ENCODE data around the gene GPR173. TPM values are rescaled to one million over a fixed set of nuclear protein-coding genes. Genes with fewer than 3 reads are reported as not detected.

GPR173 gene
- total and polyA plus RNA-seq, 2 donors = 1.5 to 5.6 TPM

- WGBS = 64% methylated on average over 3 of the region's 3 CpGs
- no peak overlapping the region for H3K4me3 ChIP-seq (ENCODE audit: low read depth, low read length)
- H3K4me1 ChIP-seq (ENCODE audit: insufficient read depth) = no peaks in the 10 kb centered on the region
- no peak overlapping the region for H3K27ac ChIP-seq (ENCODE audit: low read depth)
- no peaks in the 10 kb centered on the region for H3K36me3 ChIP-seq (ENCODE audit: insufficient read depth)
- DNase-seq (ENCODE audit: extremely low spot score) = no peak
Observed at GRCh38 chrX:53128097-53128749, 79.6 kb downstream of the GPR173 start.

Small RNA genes within 50 kb of the gene (small RNA-seq; reads per million reads assigned to genes)
- gene AL591212.2 = not detected

Other genes starting within 250 kb of the GPR173 start
- gene XAGE5, start 237.5 kb upstream of the GPR173 start, total RNA-seq = not detected
- not detected for gene XAGE5, start 237.5 kb upstream of the GPR173 start, polyA plus RNA-seq
- not detected for gene XAGE3, start 180.7 kb upstream of the GPR173 start, total RNA-seq
- not detected for gene XAGE3, start 180.7 kb upstream of the GPR173 start, polyA plus RNA-seq
- 13.5 TPM for gene FAM156B, start 151.5 kb upstream of the GPR173 start, total RNA-seq
- gene FAM156B, start 151.5 kb upstream of the GPR173 start, polyA plus RNA-seq = 22.5 TPM
- gene FAM156A, start 90.3 kb upstream of the GPR173 start, total RNA-seq = 19.7 TPM
- 22.5 TPM for gene FAM156A, start 90.3 kb upstream of the GPR173 start, polyA plus RNA-seq
- 18.9 TPM for gene TSPYL2, start 33.6 kb downstream of the GPR173 start, total RNA-seq
- 105 TPM for gene TSPYL2, start 33.6 kb downstream of the GPR173 start, polyA plus RNA-seq
- 33.1 TPM for gene KANTR, start 45.4 kb downstream of the GPR173 start, total RNA-seq
- 4.2 TPM for gene KANTR, start 45.4 kb downstream of the GPR173 start, polyA plus RNA-seq
- 76.7 TPM for gene KDM5C, start 176.4 kb downstream of the GPR173 start, total RNA-seq
- gene KDM5C, start 176.4 kb downstream of the GPR173 start, polyA plus RNA-seq = 33.1 TPM
- 6.6 TPM for gene IQSEC2, start 232.8 kb downstream of the GPR173 start, total RNA-seq
- 15.7 TPM for gene IQSEC2, start 232.8 kb downstream of the GPR173 start, polyA plus RNA-seq

Data from urinary bladder (tissue), 4 donors.